22Rv1 (cell line): ENCODE results near the gene MAN1A1.

ENCODE experiments used
- ZFX ChIP-seq: fragments of 450-650 bp; IDR thresholded peaks from 2 replicates; pipeline ENCODE4 v1.6.1; 2017; ENCODE audit warnings: antibody characterized with exemption, borderline replicate concordance
- TF ChIP-seq, protein P1 (sequence below): fragments of 450-650 bp; IDR thresholded peaks from 2 replicates; pipeline ENCODE4 v1.5.1; 2017; ENCODE audit warnings: mild to moderate bottlenecking

DNA sequence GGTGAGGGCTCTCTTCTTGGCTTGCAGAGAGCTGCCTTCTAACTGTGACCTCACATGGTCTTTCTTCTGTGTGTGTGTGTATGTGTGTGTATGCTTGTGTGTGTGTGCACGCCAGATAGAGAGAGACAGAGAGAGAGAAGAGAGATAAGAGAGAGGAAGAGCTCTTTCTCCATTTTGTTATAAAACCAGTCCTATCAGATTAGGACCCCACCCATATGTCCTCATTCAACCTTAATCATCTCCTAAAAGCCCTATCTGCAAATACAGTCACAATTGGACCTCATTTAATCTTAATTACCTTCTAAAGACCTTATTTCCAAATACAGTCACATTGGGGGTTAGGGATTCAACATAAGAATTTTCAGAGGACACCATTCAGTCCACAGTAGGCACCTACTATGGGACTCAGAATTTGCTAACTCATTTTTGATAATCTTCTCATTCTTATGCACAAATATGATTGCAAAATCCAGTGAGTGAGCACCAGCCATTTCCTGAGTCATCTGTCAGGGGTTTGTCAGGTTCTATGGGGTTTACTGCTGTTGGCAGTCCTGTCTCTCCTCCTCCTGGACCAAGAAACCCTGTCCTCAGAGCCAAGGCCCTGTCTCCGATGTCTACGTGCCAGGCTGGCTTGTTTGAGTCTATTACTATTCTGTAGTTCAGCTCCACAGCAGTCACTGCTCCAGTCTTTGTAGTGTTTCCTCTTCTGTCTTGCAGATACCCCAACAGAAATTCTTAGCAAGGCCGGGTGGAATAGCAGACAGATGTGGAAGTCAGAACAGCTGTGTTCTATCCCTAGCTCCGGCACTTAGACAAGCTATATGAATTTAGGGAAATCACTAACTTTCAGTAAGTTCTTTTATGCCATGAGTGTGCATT, 212.1 kb downstream of the MAN1A1 start:
- TF ChIP-seq, protein P1, sequence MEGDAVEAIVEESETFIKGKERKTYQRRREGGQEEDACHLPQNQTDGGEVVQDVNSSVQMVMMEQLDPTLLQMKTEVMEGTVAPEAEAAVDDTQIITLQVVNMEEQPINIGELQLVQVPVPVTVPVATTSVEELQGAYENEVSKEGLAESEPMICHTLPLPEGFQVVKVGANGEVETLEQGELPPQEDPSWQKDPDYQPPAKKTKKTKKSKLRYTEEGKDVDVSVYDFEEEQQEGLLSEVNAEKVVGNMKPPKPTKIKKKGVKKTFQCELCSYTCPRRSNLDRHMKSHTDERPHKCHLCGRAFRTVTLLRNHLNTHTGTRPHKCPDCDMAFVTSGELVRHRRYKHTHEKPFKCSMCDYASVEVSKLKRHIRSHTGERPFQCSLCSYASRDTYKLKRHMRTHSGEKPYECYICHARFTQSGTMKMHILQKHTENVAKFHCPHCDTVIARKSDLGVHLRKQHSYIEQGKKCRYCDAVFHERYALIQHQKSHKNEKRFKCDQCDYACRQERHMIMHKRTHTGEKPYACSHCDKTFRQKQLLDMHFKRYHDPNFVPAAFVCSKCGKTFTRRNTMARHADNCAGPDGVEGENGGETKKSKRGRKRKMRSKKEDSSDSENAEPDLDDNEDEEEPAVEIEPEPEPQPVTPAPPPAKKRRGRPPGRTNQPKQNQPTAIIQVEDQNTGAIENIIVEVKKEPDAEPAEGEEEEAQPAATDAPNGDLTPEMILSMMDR, result no peak
- no peak for TF ChIP-seq ZFX
